ENCODE results near the gene HOXC9.

- TF ChIP-seq POLR2AphosphoS5 (IDR thresholded peaks at IDR 0.05; ENCODE audit: low read depth, low read length) (no peak), TAF1 (IDR thresholded peaks at IDR 0.05; ENCODE audit: borderline replicate concordance, insufficient read depth, low read length) (no peak), REST (IDR thresholded peaks at IDR 0.05; ENCODE audit: insufficient read depth in 1 of 2, low read depth in 2 of 2, low read length in 2 of 2) (no peak), SIN3A (IDR thresholded peaks at IDR 0.05; ENCODE audit: borderline replicate concordance, insufficient read depth, low read length) (no peak)
These were observed 28.3 kb upstream of the HOXC9 start for GRCh38 chr12:53971686-53972085.

Data from PFSK-1 (cell line).